HG03135 (cell line): Measurements from ENCODE around the gene PRDM16.

Experiments used
- ATAC-seq: cut with Tn5 transposase; IDR thresholded peaks from one replicate; pipeline ENCODE4 v1.9.1; 2021; ENCODE audit warnings: mild to moderate bottlenecking, moderate library complexity; ENCODE audit not compliant: unreplicated experiment

The PRDM16 gene

GRCh38 chr1:3067671-3068563, 1.1 kb upstream of the PRDM16 start:
- no peak for ATAC-seq

DNA sequence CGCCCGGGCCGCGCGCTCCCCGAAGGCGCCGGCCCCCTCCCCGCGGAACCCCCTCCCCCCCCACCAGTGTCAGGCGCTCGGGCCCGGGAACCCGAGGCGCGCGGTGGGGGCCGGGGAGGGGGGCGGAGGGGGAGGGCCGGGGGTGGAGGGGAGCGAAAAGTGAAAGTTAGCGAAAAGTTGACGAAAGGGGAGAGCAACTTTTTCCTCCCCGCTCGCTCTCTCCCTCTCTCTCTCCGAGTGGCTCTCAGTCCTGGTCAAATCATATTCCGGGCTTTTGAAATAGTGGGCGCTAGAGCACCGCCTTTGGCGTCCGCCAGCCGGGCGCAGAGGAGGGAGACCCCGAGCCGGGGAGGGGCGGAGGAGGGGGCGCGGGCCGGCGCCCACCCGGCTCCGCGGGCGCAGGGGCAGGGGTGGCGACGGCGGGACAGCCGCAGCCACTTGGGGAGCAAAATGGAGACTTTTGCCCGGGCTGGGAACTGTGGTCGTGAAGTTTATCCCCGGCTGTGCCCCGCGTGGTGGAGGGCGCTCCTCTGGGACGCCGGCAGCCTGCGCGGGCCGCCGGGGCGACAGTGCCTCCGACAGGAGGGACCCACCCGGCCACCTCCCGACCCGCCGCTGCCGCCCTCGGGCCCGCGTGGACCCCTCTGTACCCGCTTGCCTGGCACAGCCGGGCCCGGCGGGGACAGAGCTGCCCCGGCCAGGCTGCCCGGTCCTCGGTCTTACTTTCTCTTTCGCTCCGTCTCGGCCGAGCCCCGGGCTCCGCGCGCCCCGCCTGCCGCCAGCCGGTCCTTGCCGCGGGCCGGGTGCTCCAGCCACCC, 697 bp downstream of the PRDM16 start:
- ATAC-seq = no peak

- no peak for ATAC-seq
These were observed 1.3 kb downstream of the PRDM16 start for GRCh38 chr1:3070309-3070643.

- ATAC-seq = no peak
These were observed 1.9 kb downstream of the PRDM16 start for GRCh38 chr1:3070644-3071564.

DNA sequence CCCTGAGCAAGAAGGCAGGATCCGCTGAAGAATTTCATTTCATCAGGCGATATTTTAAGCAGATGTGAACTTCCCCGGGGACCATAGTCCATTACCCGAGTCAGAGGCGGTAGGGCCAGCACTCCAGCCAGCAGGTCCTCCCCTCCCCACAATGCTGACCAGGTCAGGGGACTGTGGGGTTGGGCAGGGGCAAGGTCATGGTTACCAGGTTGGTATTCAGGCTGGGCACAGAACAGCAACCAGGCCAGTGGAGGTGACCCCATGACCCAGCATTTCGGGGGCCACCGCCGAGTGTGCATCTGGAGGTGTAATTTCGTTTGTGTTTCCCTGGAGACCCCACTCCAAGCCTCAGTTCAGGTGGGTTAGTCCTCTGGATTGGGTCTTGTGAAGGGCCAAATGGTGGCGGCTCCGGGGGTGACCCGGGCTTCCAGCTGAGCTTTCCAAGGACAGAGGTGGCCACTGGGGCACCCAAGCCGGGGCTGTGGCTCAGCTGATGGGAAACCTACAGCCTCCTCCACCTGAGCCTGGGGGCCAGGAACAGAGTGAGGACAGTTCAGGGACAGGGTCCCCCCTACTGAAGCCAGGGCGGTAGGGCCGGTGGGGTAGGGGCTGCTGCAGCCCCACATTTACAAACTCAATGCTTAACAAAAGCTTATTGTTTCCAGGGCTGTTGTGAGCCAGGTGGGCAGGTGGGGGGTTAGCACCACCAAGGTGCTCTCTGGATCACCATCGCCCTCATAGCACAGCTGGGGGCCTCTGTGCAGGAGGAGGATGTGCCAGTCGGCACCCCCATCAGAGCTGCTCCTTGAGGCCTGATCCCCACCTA, 2.8 kb downstream of the PRDM16 start:
- ATAC-seq = no peak

GRCh38 chr1:3072391-3073185, 3.6 kb downstream of the PRDM16 start:
- no peak for ATAC-seq

- no peak for ATAC-seq
These were observed 4.1 kb downstream of the PRDM16 start for GRCh38 chr1:3073186-3073488.

DNA sequence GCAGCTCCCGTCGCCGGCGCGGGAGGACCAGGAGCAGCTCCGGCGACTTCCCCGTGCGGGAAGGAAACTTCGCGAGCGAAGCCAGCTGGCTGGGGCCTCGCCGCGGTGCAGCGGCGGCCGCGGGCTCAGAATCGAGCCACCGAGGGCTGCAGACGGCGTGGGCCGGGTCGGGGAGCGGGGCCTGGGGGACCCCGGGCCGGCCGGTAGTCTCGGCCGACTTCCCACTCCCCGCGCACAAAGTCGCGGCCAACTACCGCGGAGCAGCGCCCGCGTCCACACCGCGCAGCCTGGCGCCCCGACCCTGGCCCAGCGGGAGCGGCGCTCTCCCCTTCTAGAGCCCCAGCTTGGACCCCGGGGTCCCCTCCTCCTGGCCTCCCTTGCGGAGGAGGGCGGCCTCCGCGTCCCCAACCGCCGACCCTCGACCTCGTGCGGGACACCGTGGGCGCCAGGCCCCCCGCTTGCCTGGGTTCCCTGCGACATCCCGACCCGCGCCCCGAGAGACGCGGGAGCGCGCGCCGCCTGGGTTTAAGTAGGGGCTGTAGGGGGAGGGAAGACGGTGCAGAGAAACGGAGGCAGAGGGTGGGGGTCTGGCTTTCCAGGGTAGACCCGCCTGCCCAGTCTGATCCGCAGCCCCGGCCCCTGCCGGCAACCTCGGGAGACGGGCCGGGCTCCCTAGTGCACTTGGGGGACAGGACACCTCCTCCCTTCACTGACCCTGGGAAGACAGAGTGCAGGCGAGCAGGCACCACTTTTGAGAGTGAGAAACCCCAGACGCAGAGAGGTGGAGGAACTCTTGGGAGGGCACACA, 4.7 kb downstream of the PRDM16 start:
- no peak for ATAC-seq

DNA sequence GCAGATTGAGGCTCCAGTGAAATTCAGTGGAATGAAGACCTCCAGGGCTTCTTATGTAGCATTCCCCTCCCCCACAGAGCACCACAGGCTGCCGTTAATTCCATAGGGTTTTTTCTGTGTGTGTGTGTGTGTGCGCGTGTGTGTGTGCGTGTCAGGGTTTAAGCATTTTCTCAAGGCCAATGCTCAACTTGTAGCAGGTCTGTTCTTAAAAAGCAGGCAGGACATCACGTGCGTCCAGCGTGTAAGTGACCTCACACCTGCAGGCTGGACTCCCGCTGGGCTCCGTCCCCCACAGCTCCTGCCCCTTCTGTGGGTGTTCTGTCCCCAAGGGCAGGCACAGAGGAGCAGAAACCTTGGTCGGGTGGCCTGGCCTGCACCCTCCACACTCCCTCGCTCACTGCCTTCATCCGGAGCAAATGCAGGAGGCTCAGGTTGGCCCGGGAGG, 5.3 kb downstream of the PRDM16 start:
- ATAC-seq = no peak

- no peak for ATAC-seq
These were observed 5.8 kb downstream of the PRDM16 start for GRCh38 chr1:3074800-3075199.

DNA sequence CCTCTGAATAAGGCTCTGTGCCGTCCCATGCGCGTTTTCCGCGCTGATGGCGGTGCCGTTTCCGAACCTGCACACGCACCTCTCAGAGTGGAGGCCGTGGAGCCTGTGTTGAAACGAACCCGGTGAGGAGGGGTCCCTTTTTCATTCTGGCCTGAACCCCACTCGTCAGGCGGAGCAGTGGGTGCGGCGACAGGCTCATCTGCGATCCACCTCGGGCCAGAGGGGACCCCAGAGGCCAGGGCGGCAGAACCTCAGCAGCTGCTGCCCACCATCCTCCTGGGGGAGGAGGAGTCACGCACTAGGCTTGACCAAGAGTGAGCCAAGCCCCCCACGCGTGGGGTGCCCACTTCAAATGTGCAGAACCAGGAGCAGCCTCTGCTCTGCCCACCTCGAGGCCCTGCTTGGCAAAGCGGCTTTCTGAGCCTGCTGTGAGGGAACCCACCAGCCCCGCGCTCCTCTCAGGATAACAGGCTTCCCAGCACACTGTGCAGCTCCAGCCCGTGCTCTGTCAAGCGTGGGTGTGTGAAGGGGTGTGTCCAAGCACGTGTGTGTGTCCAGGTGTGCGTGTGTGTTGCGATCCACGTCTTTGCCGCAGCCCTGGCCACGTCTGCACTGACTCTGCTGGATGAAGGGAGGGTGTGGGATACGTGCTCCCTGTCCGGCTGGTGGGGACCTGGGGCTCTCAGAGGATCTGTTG, 6.8 kb downstream of the PRDM16 start:
- ATAC-seq = no peak

GRCh38 chr1:3076363-3076740, 7.3 kb downstream of the PRDM16 start:
- ATAC-seq = no peak

- no peak for ATAC-seq
These were observed 8.1 kb downstream of the PRDM16 start for GRCh38 chr1:3077081-3077480.

DNA sequence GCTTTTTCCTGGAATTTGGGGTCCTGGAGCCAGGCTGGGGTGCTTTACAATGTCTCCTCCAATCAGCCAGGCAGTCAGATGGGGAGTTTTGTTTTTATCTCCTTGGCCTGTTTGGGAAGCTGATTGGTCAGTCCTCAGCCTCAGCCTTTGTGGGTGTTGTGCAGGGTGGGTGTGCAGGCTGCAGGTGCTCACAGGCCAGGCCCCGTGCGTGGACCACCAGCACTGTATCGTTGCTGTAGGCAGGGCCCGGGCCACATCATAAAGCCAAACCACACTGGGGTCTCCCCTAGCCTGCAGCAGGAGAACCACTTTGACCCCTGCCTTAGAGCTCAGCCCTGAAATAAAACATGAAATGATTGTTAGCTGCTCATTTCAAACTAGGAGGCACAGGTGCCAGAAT, 8.6 kb downstream of the PRDM16 start:
- no peak for ATAC-seq

DNA sequence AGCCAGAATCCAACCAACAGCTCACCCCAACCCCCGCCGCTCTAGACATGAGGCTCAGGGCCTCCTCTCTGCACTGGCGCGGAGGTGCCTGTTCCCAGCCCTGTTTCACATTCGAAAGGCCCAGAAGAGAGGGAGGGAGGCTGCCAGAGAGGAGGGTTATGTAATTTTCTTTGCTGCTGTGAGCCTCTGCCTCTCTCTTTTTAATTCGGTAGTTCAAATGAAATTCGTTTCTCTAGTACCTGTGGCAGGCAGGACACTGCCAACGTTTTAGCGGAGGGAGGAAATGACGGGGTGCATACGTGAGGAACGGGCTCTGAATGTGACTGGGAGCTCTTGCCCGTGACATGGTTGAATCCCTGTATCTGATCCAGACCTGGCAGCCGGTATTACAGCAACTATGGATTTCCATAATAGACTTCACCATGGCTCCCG, 9.4 kb downstream of the PRDM16 start:
- no peak for ATAC-seq

- ATAC-seq = no peak
These were observed 9.9 kb downstream of the PRDM16 start for GRCh38 chr1:3078871-3079270.

GRCh38 chr1:3079381-3080052, 10.5 kb downstream of the PRDM16 start:
- ATAC-seq = no peak
